ENCODE measurements around the gene SIRPG. TPM values are rescaled to one million over a fixed set of nuclear protein-coding genes. Genes with fewer than 3 reads are reported as not detected.

SIRPG gene
- total RNA-seq, 4 donors from 2014 or later: 0.62 TPM; not detected in 3

GRCh38 chr20:1674361-1674760 lies 16.8 kb upstream of the SIRPG start:
- Histone ChIP-seq H3K27ac (no peak overlapping the region), H3K9me3 (no peaks in the 10 kb centered on the region), H3K27me3 (no peaks in the 10 kb centered on the region), H3K4me1 (no peaks in the 10 kb centered on the region), H3K4me3 (no peak overlapping the region), H3K36me3 (no peaks in the 10 kb centered on the region)
- TF ChIP-seq, protein P1, sequence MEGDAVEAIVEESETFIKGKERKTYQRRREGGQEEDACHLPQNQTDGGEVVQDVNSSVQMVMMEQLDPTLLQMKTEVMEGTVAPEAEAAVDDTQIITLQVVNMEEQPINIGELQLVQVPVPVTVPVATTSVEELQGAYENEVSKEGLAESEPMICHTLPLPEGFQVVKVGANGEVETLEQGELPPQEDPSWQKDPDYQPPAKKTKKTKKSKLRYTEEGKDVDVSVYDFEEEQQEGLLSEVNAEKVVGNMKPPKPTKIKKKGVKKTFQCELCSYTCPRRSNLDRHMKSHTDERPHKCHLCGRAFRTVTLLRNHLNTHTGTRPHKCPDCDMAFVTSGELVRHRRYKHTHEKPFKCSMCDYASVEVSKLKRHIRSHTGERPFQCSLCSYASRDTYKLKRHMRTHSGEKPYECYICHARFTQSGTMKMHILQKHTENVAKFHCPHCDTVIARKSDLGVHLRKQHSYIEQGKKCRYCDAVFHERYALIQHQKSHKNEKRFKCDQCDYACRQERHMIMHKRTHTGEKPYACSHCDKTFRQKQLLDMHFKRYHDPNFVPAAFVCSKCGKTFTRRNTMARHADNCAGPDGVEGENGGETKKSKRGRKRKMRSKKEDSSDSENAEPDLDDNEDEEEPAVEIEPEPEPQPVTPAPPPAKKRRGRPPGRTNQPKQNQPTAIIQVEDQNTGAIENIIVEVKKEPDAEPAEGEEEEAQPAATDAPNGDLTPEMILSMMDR (IDR thresholded peaks at IDR 0.05): no peak
- TF ChIP-seq POLR2AphosphoS5 (IDR thresholded peaks at IDR 0.05): no peak
- TF ChIP-seq POLR2A (IDR thresholded peaks at IDR 0.05): no peak
- WGBS, 2 donors (ENCODE audit: low coverage in 1 of 2): 84 to 100% methylated on average over 1 to 3 of the region's 3 CpGs
- no peak for ATAC-seq

- TF ChIP-seq POLR2AphosphoS5 (IDR thresholded peaks at IDR 0.05) (no peak), EP300 (IDR thresholded peaks at IDR 0.05) (no peak), POLR2A (IDR thresholded peaks at IDR 0.05) (no peak)
- TF ChIP-seq, protein P1 (IDR thresholded peaks at IDR 0.05): no peak
- no peak overlapping the region for H3K4me3 ChIP-seq
- H3K4me1 ChIP-seq: no peaks in the 10 kb centered on the region
- H3K9me3 ChIP-seq: no peaks in the 10 kb centered on the region
- no peak overlapping the region for H3K27ac ChIP-seq
- no peak for ATAC-seq
- no peaks in the 10 kb centered on the region for H3K36me3 ChIP-seq
- WGBS, 2 donors (ENCODE audit: low coverage in 1 of 2): 26% methylated on average over 4 of the region's 4 CpGs; no CpG with 5 or more reads in 1 of the 2 donors
- H3K27me3 ChIP-seq: no peaks in the 10 kb centered on the region
These were observed 15.8 kb upstream of the SIRPG start for GRCh38 chr20:1673424-1673823.

- H3K9me3 ChIP-seq: no peaks in the 10 kb centered on the region
- H3K36me3 ChIP-seq: no peaks in the 10 kb centered on the region
- TF ChIP-seq EP300 (IDR thresholded peaks at IDR 0.05): no peak
- TF ChIP-seq, protein P1 (IDR thresholded peaks at IDR 0.05): no peak
- TF ChIP-seq POLR2A (IDR thresholded peaks at IDR 0.05): no peak
- TF ChIP-seq POLR2AphosphoS5 (IDR thresholded peaks at IDR 0.05): no peak
- H3K4me3 ChIP-seq: no peak overlapping the region
- no peak for ATAC-seq
- H3K4me1 ChIP-seq: no peaks in the 10 kb centered on the region
- H3K27me3 ChIP-seq: no peaks in the 10 kb centered on the region
- no peak overlapping the region for H3K27ac ChIP-seq
- WGBS, 2 donors (ENCODE audit: low coverage in 1 of 2): 36 to 41% methylated on average over 2 to 3 of the region's 3 CpGs
These were observed 15.1 kb upstream of the SIRPG start for GRCh38 chr20:1672728-1673127.

- no peaks in the 10 kb centered on the region for H3K4me1 ChIP-seq
- no peaks in the 10 kb centered on the region for H3K36me3 ChIP-seq
These were observed 14.5 kb upstream of the SIRPG start for GRCh38 chr20:1671891-1672669.

More at GRCh38 chr20:1671891-1672669, 14.5 kb upstream of the SIRPG start:
- no peak for ATAC-seq
- TF ChIP-seq EP300 (IDR thresholded peaks at IDR 0.05) (no peak), POLR2A (IDR thresholded peaks at IDR 0.05) (no peak), POLR2AphosphoS5 (IDR thresholded peaks at IDR 0.05) (no peak)
- TF ChIP-seq, protein P1 (IDR thresholded peaks at IDR 0.05): no peak
- no peaks in the 10 kb centered on the region for H3K27me3 ChIP-seq
- no peak overlapping the region for H3K27ac ChIP-seq
- no peak overlapping the region for H3K4me3 ChIP-seq
- H3K9me3 ChIP-seq: no peaks in the 10 kb centered on the region
- WGBS, 2 donors (ENCODE audit: low coverage in 1 of 2): 77 to 82% methylated on average over 4 to 11 of the region's 11 CpGs

Measured in gastroesophageal sphincter (tissue), 4 donors.